Calu3 (cell line): ENCODE data around the gene ZIC3. TPM values are rescaled to one million over a fixed set of nuclear protein-coding genes. Genes with fewer than 3 reads are reported as not detected.

Source experiments
- BruUV-seq: library from RNA; stranded (reverse); fragments of 400-500 nt; replicated peaks from 2 replicates; lab custom pipeline; 2021; lab: Mats Ljungman, UMichigan
- CTCF ChIA-PET: fragments of 300-600 bp; sonication (Branson Sonifier 250); formaldehyde crosslinking; loops from one replicate; lab custom pipeline; 2022; ENCODE audit warnings: antibody characterized with exemption; lab: Charles Lee
- DNase-seq: peaks from one replicate; pipeline ENCODE4 v3.0.0; 2022
- H3K27ac Mint-ChIP-seq: one replicate; pipeline ENCODE4 v1.8.0; 2022; ENCODE audit warnings: mixed read lengths; ENCODE audit not compliant: unreplicated experiment
- H3K27me3 Mint-ChIP-seq: one replicate; pipeline ENCODE4 v1.8.0; 2022; ENCODE audit warnings: mixed read lengths; ENCODE audit not compliant: unreplicated experiment
- H3K36me3 Mint-ChIP-seq: one replicate; pipeline ENCODE4 v1.8.0; 2022; ENCODE audit warnings: mild to moderate bottlenecking, moderate library complexity, mixed read lengths; ENCODE audit not compliant: insufficient read depth, unreplicated experiment
- H3K4me1 Mint-ChIP-seq: one replicate; pipeline ENCODE4 v1.8.0; 2022; ENCODE audit warnings: mild to moderate bottlenecking, low read depth, mixed read lengths; ENCODE audit not compliant: unreplicated experiment
- H3K4me3 Mint-ChIP-seq: one replicate; pipeline ENCODE4 v1.8.0; 2022; ENCODE audit warnings: mild to moderate bottlenecking, low read depth, moderate library complexity, mixed read lengths; ENCODE audit not compliant: unreplicated experiment
- H3K9me3 Mint-ChIP-seq: one replicate; pipeline ENCODE4 v1.8.0; 2022; ENCODE audit warnings: low read depth, mixed read lengths; ENCODE audit not compliant: unreplicated experiment
- intact Hi-C: fragments of 100-400 bp; cut with micrococcal nuclease; formaldehyde crosslinking; loops from one replicate; pipeline ENCODE4 v1.10.0; 2022; ENCODE audit not compliant: unreplicated experiment
- total RNA-seq: library from RNA; stranded (reverse); gene quantifications from 2 replicates; pipeline ENCODE4 v1.2.3, GENCODE V29; 2022
- TF ChIP-seq, protein P1 (sequence below): fragments of 200-600 bp; IDR thresholded peaks from one replicate; pipeline ENCODE4 v1.8.0; 2022; ENCODE audit warnings: antibody characterized with exemption; ENCODE audit not compliant: unreplicated experiment

Gene ZIC3
- total RNA-seq, 1 experiment from 2014 or later: not detected

DNA sequence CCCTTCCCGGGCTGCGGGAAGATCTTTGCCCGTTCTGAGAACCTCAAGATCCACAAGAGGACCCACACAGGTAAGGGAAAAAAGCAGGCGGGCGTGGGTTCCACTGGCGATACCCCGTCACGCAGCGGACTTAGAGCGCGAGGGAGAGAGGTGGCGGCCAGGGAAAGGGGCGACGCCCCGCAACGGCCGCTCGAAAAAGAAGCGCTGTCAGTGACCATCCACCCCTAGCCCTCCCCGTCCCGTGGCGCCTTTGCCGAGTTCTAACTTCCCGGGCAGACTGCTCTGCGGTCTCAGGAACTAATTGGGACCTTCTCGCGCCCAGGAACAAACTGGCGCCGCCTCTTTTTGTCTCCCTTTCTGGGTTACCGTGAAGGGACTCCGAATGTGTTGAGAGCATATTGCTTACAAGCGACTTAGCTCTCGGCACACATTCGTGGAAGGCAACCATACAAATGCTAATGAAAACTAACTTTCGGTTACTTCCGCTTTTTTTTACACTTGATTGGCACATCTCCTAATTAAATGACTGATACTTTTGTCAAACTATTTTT lies 1.8 kb downstream of the ZIC3 start:
- H3K27me3 Mint-ChIP-seq: no peaks in the 10 kb centered on the region
- H3K4me3 Mint-ChIP-seq: no peak overlapping the region
- no peaks in the 10 kb centered on the region for H3K4me1 Mint-ChIP-seq
- no peak for DNase-seq
- CTCF ChIA-PET: no interaction called here
- no peak overlapping the region for H3K27ac Mint-ChIP-seq
- BruUV-seq: no TSS peak
- peaks cover 10% of the 10 kb centered on the region for H3K9me3 Mint-ChIP-seq
- TF ChIP-seq, protein P1, sequence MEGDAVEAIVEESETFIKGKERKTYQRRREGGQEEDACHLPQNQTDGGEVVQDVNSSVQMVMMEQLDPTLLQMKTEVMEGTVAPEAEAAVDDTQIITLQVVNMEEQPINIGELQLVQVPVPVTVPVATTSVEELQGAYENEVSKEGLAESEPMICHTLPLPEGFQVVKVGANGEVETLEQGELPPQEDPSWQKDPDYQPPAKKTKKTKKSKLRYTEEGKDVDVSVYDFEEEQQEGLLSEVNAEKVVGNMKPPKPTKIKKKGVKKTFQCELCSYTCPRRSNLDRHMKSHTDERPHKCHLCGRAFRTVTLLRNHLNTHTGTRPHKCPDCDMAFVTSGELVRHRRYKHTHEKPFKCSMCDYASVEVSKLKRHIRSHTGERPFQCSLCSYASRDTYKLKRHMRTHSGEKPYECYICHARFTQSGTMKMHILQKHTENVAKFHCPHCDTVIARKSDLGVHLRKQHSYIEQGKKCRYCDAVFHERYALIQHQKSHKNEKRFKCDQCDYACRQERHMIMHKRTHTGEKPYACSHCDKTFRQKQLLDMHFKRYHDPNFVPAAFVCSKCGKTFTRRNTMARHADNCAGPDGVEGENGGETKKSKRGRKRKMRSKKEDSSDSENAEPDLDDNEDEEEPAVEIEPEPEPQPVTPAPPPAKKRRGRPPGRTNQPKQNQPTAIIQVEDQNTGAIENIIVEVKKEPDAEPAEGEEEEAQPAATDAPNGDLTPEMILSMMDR: no peak
- H3K36me3 Mint-ChIP-seq: no peaks in the 10 kb centered on the region
- intact Hi-C loops: no loop called here

DNA sequence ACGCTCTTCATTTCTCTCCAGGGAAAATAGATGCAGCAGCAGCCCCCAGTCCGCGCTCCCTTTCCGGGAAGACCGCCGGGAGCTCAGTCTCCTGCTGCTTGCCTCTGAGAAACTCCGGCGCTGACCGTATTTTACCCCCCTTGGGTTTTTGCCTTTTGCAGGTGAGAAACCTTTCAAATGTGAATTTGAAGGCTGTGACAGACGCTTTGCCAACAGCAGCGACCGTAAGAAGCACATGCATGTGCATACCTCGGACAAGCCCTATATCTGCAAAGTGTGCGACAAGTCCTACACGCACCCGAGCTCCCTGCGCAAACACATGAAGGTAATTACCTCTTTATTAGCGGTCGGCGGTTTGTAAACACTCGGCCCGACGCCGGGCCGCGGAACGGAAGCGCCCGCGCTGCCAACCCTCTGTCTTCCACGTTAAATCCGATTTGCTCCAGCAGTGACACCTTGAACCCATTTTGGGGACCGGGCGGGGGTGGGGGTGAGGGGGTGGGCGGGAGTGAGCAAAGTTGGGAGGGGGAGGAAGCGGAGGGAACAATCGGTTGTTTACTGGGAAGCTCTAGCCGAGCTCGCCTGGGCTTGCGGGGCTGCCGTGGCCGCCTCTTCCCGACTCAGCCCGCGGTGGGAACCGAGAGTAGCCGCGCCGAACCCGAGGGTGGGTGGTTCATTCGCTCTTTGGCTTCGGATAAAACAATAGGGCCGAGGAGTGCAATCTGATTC lies 3.0 kb downstream of the ZIC3 start:
- TF ChIP-seq, protein P1: no peak
- BruUV-seq: no TSS peak
- Mint-ChIP-seq H3K27me3 (no peaks in the 10 kb centered on the region), H3K4me1 (no peaks in the 10 kb centered on the region), H3K9me3 (peaks cover 10% of the 10 kb centered on the region), H3K4me3 (no peak overlapping the region), H3K27ac (no peak overlapping the region), H3K36me3 (no peaks in the 10 kb centered on the region)
- intact Hi-C loops: no loop called here
- DNase-seq: no peak
- CTCF ChIA-PET: no interaction called here

- Mint-ChIP-seq H3K9me3 (peaks cover 10% of the 10 kb centered on the region), H3K27ac (no peak overlapping the region), H3K36me3 (no peaks in the 10 kb centered on the region), H3K27me3 (no peaks in the 10 kb centered on the region), H3K4me3 (no peak overlapping the region), H3K4me1 (no peaks in the 10 kb centered on the region)
- DNase-seq: no peak
- TF ChIP-seq, protein P1: no peak
- intact Hi-C loops: no loop called here
- CTCF ChIA-PET: no interaction called here
- no TSS peak for BruUV-seq
Measured at GRCh38 chrX:137569470-137569891, 3.6 kb downstream of the ZIC3 start.

DNA sequence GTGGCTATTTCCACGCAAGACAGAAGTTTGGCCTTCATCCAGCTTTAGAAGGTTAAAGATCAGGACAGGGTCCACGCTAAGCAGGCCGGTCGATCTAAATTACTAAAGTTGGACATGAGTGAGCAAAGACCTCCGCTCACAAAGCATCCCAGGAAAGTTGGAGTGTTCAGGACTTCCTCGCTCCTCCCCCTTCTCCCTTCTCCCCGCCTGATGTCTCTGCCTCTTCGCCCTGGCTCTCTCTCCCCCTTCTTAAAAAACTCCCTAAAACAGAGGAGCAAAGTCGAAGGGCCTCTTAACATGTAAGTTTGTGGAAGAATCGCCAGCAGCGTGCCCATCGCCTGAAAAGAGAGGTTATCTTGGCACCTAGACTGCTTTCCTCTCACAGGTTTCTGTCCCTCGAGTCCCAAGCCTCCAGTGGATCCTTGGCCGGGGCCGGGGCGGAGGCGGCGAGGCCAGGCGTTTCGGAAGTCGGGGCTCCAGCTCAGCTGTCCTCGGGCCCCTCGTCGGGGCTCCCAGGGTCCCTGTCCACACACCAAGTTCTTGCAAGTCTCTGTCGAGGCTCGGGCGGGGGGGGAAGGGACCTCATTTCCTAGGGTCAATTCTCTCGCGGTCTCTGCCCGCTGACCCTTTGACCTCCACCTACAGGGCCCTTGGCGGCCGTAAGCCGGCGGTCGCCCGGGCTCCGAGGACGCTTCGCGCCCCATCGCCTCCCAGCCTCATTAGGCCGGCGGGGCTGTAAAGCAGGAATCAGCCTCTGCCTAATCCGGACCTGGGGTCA lies 7.6 kb downstream of the ZIC3 start:
- intact Hi-C loops: no loop called here
- Mint-ChIP-seq H3K36me3 (no peaks in the 10 kb centered on the region), H3K4me3 (no peak overlapping the region), H3K27me3 (no peaks in the 10 kb centered on the region), H3K9me3 (peaks cover 8% of the 10 kb centered on the region), H3K27ac (no peak overlapping the region), H3K4me1 (no peaks in the 10 kb centered on the region)
- CTCF ChIA-PET: no interaction called here
- TF ChIP-seq, protein P1: no peak
- no peak for DNase-seq
- no TSS peak for BruUV-seq
